ENCODE data around the gene ZNF750.

DNA sequence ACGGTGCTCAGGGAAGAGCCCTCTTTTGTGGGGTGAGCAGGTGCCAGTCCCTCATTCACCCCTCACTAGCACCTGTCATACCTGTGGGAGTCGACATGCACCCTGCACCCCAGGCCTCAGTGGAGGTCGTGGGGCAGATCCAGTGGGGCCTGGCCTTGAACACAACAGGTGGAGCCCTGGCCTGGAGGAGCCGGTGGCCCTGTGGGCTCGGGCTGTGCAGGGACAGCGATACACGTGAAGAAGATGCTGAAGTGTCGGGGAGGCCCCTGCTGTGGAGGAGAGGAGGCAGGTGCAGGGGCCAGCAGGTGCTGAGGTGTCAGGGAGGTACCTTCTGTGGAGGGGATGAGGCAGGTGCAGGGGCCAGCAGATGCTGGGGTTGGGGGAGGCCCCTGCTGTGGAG, 31.8 kb downstream of the ZNF750 start:
- TF ChIP-seq, protein P1, sequence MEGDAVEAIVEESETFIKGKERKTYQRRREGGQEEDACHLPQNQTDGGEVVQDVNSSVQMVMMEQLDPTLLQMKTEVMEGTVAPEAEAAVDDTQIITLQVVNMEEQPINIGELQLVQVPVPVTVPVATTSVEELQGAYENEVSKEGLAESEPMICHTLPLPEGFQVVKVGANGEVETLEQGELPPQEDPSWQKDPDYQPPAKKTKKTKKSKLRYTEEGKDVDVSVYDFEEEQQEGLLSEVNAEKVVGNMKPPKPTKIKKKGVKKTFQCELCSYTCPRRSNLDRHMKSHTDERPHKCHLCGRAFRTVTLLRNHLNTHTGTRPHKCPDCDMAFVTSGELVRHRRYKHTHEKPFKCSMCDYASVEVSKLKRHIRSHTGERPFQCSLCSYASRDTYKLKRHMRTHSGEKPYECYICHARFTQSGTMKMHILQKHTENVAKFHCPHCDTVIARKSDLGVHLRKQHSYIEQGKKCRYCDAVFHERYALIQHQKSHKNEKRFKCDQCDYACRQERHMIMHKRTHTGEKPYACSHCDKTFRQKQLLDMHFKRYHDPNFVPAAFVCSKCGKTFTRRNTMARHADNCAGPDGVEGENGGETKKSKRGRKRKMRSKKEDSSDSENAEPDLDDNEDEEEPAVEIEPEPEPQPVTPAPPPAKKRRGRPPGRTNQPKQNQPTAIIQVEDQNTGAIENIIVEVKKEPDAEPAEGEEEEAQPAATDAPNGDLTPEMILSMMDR (conservative IDR thresholded peaks at IDR 0.05; ENCODE audit: low read depth, low read length) = no peak
- no peak for TF ChIP-seq EZH2 (IDR thresholded peaks at IDR 0.05; ENCODE audit: borderline replicate concordance, low read depth, low read length, poor library complexity, severe bottlenecking)
